GM12878 (cell line): Measurements from ENCODE around the gene SNRK. TPM values are rescaled to one million over a fixed set of nuclear protein-coding genes. Genes with fewer than 3 reads are reported as not detected.

Experiments
- ATAC-seq: fragments of 200-7000 bp; cut with Tn5 transposase; 3 replicates; pipeline ENCODE4 v1.9.1; 2020; ENCODE audit warnings: mild to moderate bottlenecking, moderate library complexity
- BruUV-seq: library from RNA; stranded (reverse); fragments of 400-500 nt; replicated peaks from 2 replicates; lab custom pipeline; 2021; lab: Mats Ljungman, UMichigan
- CTCF ChIA-PET: fragments of 300-600 bp; sonication (Branson Sonifier 250); formaldehyde crosslinking; extraction: SDS; loops from one replicate; lab custom pipeline; 2021; ENCODE audit warnings: inconsistent platforms; lab: Yijun Ruan, JAX
- POLR2A ChIA-PET: fragments of 350-600 bp; formaldehyde crosslinking; extraction: SDS; loops from one replicate; lab custom pipeline; 2021; ENCODE audit warnings: inconsistent platforms; lab: Charles Lee
- RAD21 ChIA-PET: fragments of 300-600 bp; sonication (Branson Sonifier 250); formaldehyde crosslinking; loops from one replicate; lab custom pipeline; 2023; ENCODE audit warnings: antibody characterized with exemption; ENCODE audit not compliant: unreplicated experiment; lab: Charles Lee
- SMC1A ChIA-PET: fragments of 300-600 bp; sonication (Branson Sonifier 250); formaldehyde crosslinking; loops from one replicate; lab custom pipeline; 2023; ENCODE audit not compliant: unreplicated experiment, uncharacterized antibody; lab: Charles Lee
- DNase-seq: peaks from one replicate; pipeline ENCODE4 v3.0.0-alpha.2; 2011; ENCODE audit warnings: low read depth, low spot score
- FAIRE-seq: peaks from 3 replicates; lab custom pipeline; 2011; peaks lifted over from hg19 to GRCh38; lab: Jason Lieb, UNC
- H2AFZ ChIP-seq: 2 replicates; pipeline ENCODE4 v1.6.0; 2011; ENCODE audit warnings: low read depth, low read length, control low read depth; ENCODE audit not compliant: control insufficient read depth
- H3K27ac ChIP-seq: 2 replicates; pipeline ENCODE4 v1.5.1; 2011; ENCODE audit warnings: control low read depth; ENCODE audit not compliant: control insufficient read depth, insufficient read depth
- H3K27me3 ChIP-seq, 2 experiments: replicated peaks in 1 of 2; 2 replicates each; pipeline versions ENCODE4 v1.6.0 to v1.6.1; 2011; ENCODE audit warnings: low read length in 1 of 2; ENCODE audit not compliant: control insufficient read depth in 2 of 2, insufficient read depth in 2 of 2
- H3K36me3 ChIP-seq, 2 experiments: 2 replicates each; pipeline ENCODE4 v1.5.1; 2011; ENCODE audit warnings: low read length in 1 of 2; ENCODE audit not compliant: control insufficient read depth in 2 of 2, insufficient read depth in 2 of 2
- H3K4me1 ChIP-seq: 2 replicates; pipeline ENCODE4 v1.6.1; 2011; ENCODE audit warnings: mild to moderate bottlenecking, low read length, moderate library complexity, mixed read lengths; ENCODE audit not compliant: control insufficient read depth, insufficient read depth
- H3K4me2 ChIP-seq: 2 replicates; pipeline ENCODE4 v1.6.0; 2011; ENCODE audit warnings: control low read depth; ENCODE audit not compliant: control insufficient read depth, insufficient read depth
- H3K4me3 ChIP-seq: fragments of 200-600 bp; sonication (generic); 2 replicates; pipeline ENCODE4 v1.5.1; 2016
- H3K79me2 ChIP-seq: 2 replicates; pipeline ENCODE4 v1.6.0; 2011; ENCODE audit warnings: low read length; ENCODE audit not compliant: control insufficient read depth, insufficient read depth
- H3K9ac ChIP-seq: 2 replicates; pipeline ENCODE4 v1.8.0; 2011; ENCODE audit warnings: low read length, control low read depth, mixed read lengths; ENCODE audit not compliant: control insufficient read depth, insufficient read depth
- H3K9me3 ChIP-seq: replicated peaks from 3 replicates; pipeline ENCODE4 v1.5.1; 2011; ENCODE audit warnings: mild to moderate bottlenecking, low read length; ENCODE audit not compliant: control insufficient read depth, insufficient read depth
- H4K20me1 ChIP-seq: 2 replicates; pipeline ENCODE4 v1.6.0; 2011; ENCODE audit not compliant: control insufficient read depth, insufficient read depth
- CEBPZ ChIP-seq: fragments of 150-350 bp; IDR thresholded peaks from 2 replicates; pipeline ENCODE4 v1.6.1; 2016; ENCODE audit warnings: low read depth, low read length
- FOS ChIP-seq: IDR thresholded peaks from 3 replicates; pipeline ENCODE4 v1.6.1; 2011; ENCODE audit warnings: borderline replicate concordance; ENCODE audit not compliant: insufficient read length; ENCODE audit errors: extremely low read depth
- HCFC1 ChIP-seq: fragments of 150-350 bp; IDR thresholded peaks from 2 replicates; pipeline ENCODE4 v1.6.1; 2014; ENCODE audit warnings: low read length
- HDAC2 ChIP-seq: fragments of 200-600 bp; sonication (generic); IDR thresholded peaks from 2 replicates; pipeline ENCODE4 v1.6.1; 2017
- JUND ChIP-seq: IDR thresholded peaks from 2 replicates; pipeline ENCODE4 v1.6.1; 2012; ENCODE audit warnings: low read depth, mild to moderate bottlenecking, low read length, improper control_type of control experiment, moderate library complexity
- MTA3 ChIP-seq: IDR thresholded peaks from 2 replicates; pipeline ENCODE4 v1.6.1; 2012; ENCODE audit warnings: low read length, inconsistent platforms, borderline replicate concordance
- NFIC ChIP-seq: IDR thresholded peaks from 2 replicates; pipeline ENCODE4 v1.6.1; 2012; ENCODE audit warnings: low read depth, mild to moderate bottlenecking, inconsistent platforms, low read length, moderate library complexity
- SMAD1 ChIP-seq: fragments of 450-650 bp; IDR thresholded peaks from 2 replicates; pipeline ENCODE4 v1.6.1; 2018; ENCODE audit warnings: mild to moderate bottlenecking, low read depth; ENCODE audit not compliant: partially characterized antibody
- SUPT20H ChIP-seq: IDR thresholded peaks from 2 replicates; pipeline ENCODE4 v1.6.1; 2011; ENCODE audit warnings: low read depth, mild to moderate bottlenecking, low read length, moderate library complexity, borderline replicate concordance; ENCODE audit not compliant: control insufficient read depth
- TBL1XR1 ChIP-seq: IDR thresholded peaks from 2 replicates; pipeline ENCODE4 v1.6.1; 2012; ENCODE audit warnings: low read depth, low read length, improper control_type of control experiment
- ZNF687 ChIP-seq: fragments of 450-650 bp; IDR thresholded peaks from 2 replicates; pipeline ENCODE4 v1.6.1; 2017; ENCODE audit warnings: mild to moderate bottlenecking, moderate library complexity
- WGBS: methylation state at CpG from one replicate; pipeline ENCODE4 v1.1.6; 2016; ENCODE audit warnings: low lambda C conversion rate; ENCODE audit not compliant: insufficient replicate concordance, insufficient coverage; ENCODE audit errors: missing lambda C conversion rate; 5-methylcytosine and 5-hydroxymethylcytosine counted together
- in situ Hi-C: fragments of 300-500 bp; cut with MboI; formaldehyde crosslinking; loops from 9 replicates; pipeline ENCODE4 v1.14.3; 2018; ENCODE audit warnings: mixed read lengths
- intact Hi-C: fragments of 100-400 bp; cut with micrococcal nuclease; formaldehyde crosslinking; loops from one replicate; pipeline ENCODE4 v1.14.2; 2022; ENCODE audit not compliant: unreplicated experiment
- polyA plus RNA-seq, 11 experiments: library from polyadenylated mRNA; depleted of rRNA in 4 of 11; unstranded in 6 of 11; stranded (reverse) in 5 of 11; fragments of >200 nt; fragmentation: Nextera tagmentation in 4 of 11; fragmentation: Illumina TruSeq in 1 of 11; extraction: Ambion mirVana in 4 of 11; extraction: Trizol in 1 of 11; gene quantifications; 1 replicate in 1 of 11; 2 replicates in 10 of 11; pipeline versions ENCODE4 v1.2.1 to v1.2.3, GENCODE V29; 2011 to 2016; ENCODE audit warnings: inconsistent platforms in 2 of 11, missing spikeins in 2 of 11, low read depth in 1 of 11
- total RNA-seq, 4 experiments: library from RNA; depleted of rRNA in 3 of 4; stranded (reverse); fragments of >200 nt in 3 of 4; fragmentation: Illumina TruSeq in 1 of 4; extraction: Trizol in 1 of 4; gene quantifications; 2 replicates each; pipeline versions ENCODE4 v1.2.1 to v1.2.3, GENCODE V29; 2013 to 2021

SNRK gene
- total and polyA plus RNA-seq, 10 of the 15 experiments (the other 5 are each of a cell fraction or from before 2014, with no cell fraction given): 1.6 to 12.1 (median 7.6) TPM

GRCh38 chr3:43285644-43286043 lies 696 bp upstream of the SNRK start:
- RAD21 ChIA-PET: interaction anchor here (1.6 kb wide), 1 partner anchor 11 kb away, joined by 5 read pairs; no protein-coding TSS in a partner anchor
- Histone ChIP-seq H4K20me1 (no peaks in the 10 kb centered on the region), H3K79me2 (peaks cover 38% of the 10 kb centered on the region), H2AFZ (no peak overlapping the region), H3K27ac (no peak overlapping the region), H3K36me3 (peaks cover 0 to 8% of the 10 kb centered on the region in 2 experiments; a peak in 1 of 4 replicates), H3K4me1 (peaks cover 5% of the 10 kb centered on the region; the same call in 1 of the 2 replicates), H3K9me3 (no peaks in the 10 kb centered on the region), H3K27me3 (peaks cover 0 to 2% of the 10 kb centered on the region in 2 experiments; a peak in 1 of 4 replicates), H3K4me3 (no peak overlapping the region)
- SMC1A ChIA-PET: interaction anchor here (1.2 to 2.0 kb wide), 5 partner anchors 11 to 123 kb away, joined by 4 to 11 read pairs (median 5); no protein-coding TSS in a partner anchor
- no TSS peak for BruUV-seq
- ATAC-seq (no peak), DNase-seq (no peak), FAIRE-seq (no peak)
- in situ Hi-C loops: no loop called here
- 58% methylated on average over 11 of the region's 11 CpGs for WGBS
- intact Hi-C loops: no loop called here
- POLR2A ChIA-PET: interaction anchor here (0.8 kb wide), 1 partner anchor 9 kb away, joined by 3 read pairs; no protein-coding TSS in a partner anchor
- CTCF ChIA-PET: interaction anchor here (0.7 to 2.5 kb wide), 4 partner anchors 10 to 92 kb away, joined by 3 to 16 read pairs (median 3); no protein-coding TSS in a partner anchor
- TF ChIP-seq FOS (no peak), CEBPZ (no peak), ZNF687 (no peak), HCFC1 (no peak), SUPT20H (no peak), HDAC2 (no peak), NFIC (no peak), JUND (no peak), MTA3 (no peak), SMAD1 (no peak), TBL1XR1 (no peak)
- TF ChIP-seq, all 136 proteins: peak for 0
- H3K4me2 ChIP-seq: peak overlapping the region; percentile 75; the same call in 1 of the 2 replicates
- no peak overlapping the region for H3K9ac ChIP-seq
